Prostate gland (tissue), 2 donors: Measurements from ENCODE around the gene NACAD. TPM values are rescaled to one million over a fixed set of nuclear protein-coding genes. Genes with fewer than 3 reads are reported as not detected.
"Not testable (repeated sequence)": the region's sequence is repeated elsewhere in the genome, so short reads cannot be mapped to it uniquely, and the experiment has no call there.

Experiments
- DNase-seq: peaks from one replicate; pipeline ENCODE4 v3.0.0-alpha.2; 2019; ENCODE audit warnings: low spot score
- H3K27ac ChIP-seq, 2 donors: fragments of 200-600 bp; sonication (generic); 2 replicates each; pipeline ENCODE4 v1.5.1; 2017 to 2019
- H3K27me3 ChIP-seq: fragments of 200-600 bp; sonication (generic); replicated peaks from 2 replicates; pipeline ENCODE4 v1.5.1; 2019; ENCODE audit not compliant: insufficient read depth
- H3K36me3 ChIP-seq, 2 donors: fragments of 200-600 bp; sonication (generic); 1 replicate in 1 of 2; 2 replicates in 1 of 2; pipeline versions ENCODE4 v1.5.1 to v1.8.1; 2017 to 2019
- H3K4me1 ChIP-seq: fragments of 200-600 bp; sonication (generic); replicated peaks from 2 replicates; pipeline ENCODE4 v1.5.1; 2019
- H3K4me3 ChIP-seq, 2 donors: fragments of 200-600 bp; sonication (generic); 2 replicates each; pipeline ENCODE4 v1.5.1; 2017 to 2019
- H3K9me3 ChIP-seq: fragments of 200-600 bp; sonication (generic); 2 replicates; pipeline ENCODE4 v1.5.1; 2017
- POLR2A ChIP-seq: fragments of 450-650 bp; IDR thresholded peaks from one replicate; pipeline ENCODE4 v1.6.1; 2016; ENCODE audit warnings: antibody characterized with exemption, mild to moderate bottlenecking
- POLR2AphosphoS5 ChIP-seq: sonication (generic); formaldehyde crosslinking; IDR thresholded peaks from one replicate; pipeline ENCODE4 v1.6.1; 2017; ENCODE audit warnings: antibody characterized with exemption
- WGBS: methylation state at CpG from one replicate; pipeline ENCODE4 v1.1.5; 2018; 5-methylcytosine and 5-hydroxymethylcytosine counted together
- intact Hi-C: fragments of 100-400 bp; cut with DNase I; formaldehyde crosslinking; loops from one replicate; pipeline ENCODE4 v1.14.2; 2022
- total RNA-seq, 2 donors: library from RNA; depleted of rRNA; stranded (reverse); fragments of >200 nt; gene quantifications; one replicate each; pipeline ENCODE4 v1.1.0, GENCODE V29; 2016
- TF ChIP-seq, protein P1 (sequence below), 4 experiments: fragments of 200-600 bp in 2 of 4; fragments of 450-650 bp in 2 of 4; sonication (generic) in 2 of 4; IDR thresholded peaks; 1 replicate in 3 of 4; 2 replicates in 1 of 4; pipeline ENCODE4 v1.5.1; 2016 to 2019; ENCODE audit warnings: antibody characterized with exemption in 4 of 4, mild to moderate bottlenecking in 2 of 4, moderate library complexity in 2 of 4

The NACAD gene
- total RNA-seq, 2 donors from 2014 or later = 3.5 to 10.3 TPM

- H3K27ac ChIP-seq = no peak overlapping the region
- H3K27me3 ChIP-seq = no peaks in the 10 kb centered on the region
- H3K4me1 ChIP-seq = no peaks in the 10 kb centered on the region
- TF ChIP-seq, protein P1, sequence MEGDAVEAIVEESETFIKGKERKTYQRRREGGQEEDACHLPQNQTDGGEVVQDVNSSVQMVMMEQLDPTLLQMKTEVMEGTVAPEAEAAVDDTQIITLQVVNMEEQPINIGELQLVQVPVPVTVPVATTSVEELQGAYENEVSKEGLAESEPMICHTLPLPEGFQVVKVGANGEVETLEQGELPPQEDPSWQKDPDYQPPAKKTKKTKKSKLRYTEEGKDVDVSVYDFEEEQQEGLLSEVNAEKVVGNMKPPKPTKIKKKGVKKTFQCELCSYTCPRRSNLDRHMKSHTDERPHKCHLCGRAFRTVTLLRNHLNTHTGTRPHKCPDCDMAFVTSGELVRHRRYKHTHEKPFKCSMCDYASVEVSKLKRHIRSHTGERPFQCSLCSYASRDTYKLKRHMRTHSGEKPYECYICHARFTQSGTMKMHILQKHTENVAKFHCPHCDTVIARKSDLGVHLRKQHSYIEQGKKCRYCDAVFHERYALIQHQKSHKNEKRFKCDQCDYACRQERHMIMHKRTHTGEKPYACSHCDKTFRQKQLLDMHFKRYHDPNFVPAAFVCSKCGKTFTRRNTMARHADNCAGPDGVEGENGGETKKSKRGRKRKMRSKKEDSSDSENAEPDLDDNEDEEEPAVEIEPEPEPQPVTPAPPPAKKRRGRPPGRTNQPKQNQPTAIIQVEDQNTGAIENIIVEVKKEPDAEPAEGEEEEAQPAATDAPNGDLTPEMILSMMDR (IDR thresholded peaks at IDR 0.05) = no peak
- TF ChIP-seq POLR2A (no peak), POLR2AphosphoS5 (no peak)
- no peaks in the 10 kb centered on the region for H3K36me3 ChIP-seq
- 37% methylated on average over 6 of the region's 6 CpGs for WGBS
- DNase-seq = peak; percentile 14
- H3K9me3 ChIP-seq = no peaks in the 10 kb centered on the region
- intact Hi-C loops = no loop called here
- H3K4me3 ChIP-seq = no peak overlapping the region
Observed at GRCh38 chr7:45035893-45036292, 52.9 kb downstream of the NACAD start.

DNA sequence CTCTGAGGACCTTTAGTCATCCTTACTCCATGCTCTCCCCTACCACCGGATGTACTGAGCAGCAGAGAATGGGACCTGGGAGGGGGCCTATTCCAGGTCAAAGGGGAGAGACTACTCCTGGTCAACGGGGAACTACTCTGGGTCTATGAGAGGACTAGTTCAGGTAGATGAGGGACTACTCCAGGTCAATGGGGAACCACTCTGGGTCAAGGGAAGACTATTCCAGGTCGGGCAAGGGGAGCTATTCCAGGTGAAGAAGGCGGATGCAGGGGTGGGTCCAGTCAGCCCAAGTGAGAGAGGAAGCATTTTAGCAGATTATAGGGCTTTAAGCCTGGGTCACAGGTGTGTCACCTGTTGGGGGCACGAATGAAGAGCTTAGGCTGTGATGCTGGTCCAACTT is 53.4 kb downstream of the NACAD start:
- DNase-seq = no peak
- intact Hi-C loops = no loop called here
- 86% methylated on average over 5 of the region's 5 CpGs for WGBS

GRCh38 chr7:45034710-45035109 is 54.1 kb downstream of the NACAD start:
- H3K27me3 ChIP-seq, H3K4me1 ChIP-seq, H3K9me3 ChIP-seq, DNase-seq, intact Hi-C loops, H3K27ac ChIP-seq, H3K36me3 ChIP-seq, H3K4me3 ChIP-seq: not testable (repeated sequence)
- 91% methylated on average over 5 of the region's 5 CpGs for WGBS

More for the DNA sequence above, 53.4 kb downstream of the NACAD start:
- TF ChIP-seq, protein P1 (IDR thresholded peaks at IDR 0.05) = no peak
- TF ChIP-seq POLR2A (no peak), POLR2AphosphoS5 (no peak)
- Histone ChIP-seq H3K4me3 (no peak overlapping the region), H3K36me3 (no peaks in the 10 kb centered on the region), H3K4me1 (no peaks in the 10 kb centered on the region), H3K9me3 (no peaks in the 10 kb centered on the region), H3K27me3 (no peaks in the 10 kb centered on the region), H3K27ac (no peak overlapping the region)

DNA sequence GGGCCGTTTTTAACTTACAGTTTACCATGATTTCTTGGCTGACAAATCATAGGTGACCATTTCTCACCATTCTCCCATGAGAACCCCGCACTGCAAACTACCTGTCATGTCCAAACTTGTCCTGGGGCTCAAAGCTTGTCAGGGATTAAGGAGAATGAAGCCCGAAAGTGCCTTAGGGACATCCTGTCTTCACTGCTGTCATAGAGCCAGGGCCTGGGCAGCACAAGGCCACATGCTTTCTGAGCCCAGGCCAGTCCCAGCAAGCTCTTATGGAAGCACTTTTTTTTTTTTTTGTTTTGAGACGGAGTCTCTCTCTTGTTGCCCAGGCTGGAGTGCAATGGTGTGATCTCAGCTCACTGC is 54.9 kb downstream of the NACAD start:
- Histone ChIP-seq H3K27me3 (no peaks in the 10 kb centered on the region), H3K27ac (no peak overlapping the region), H3K36me3 (no peaks in the 10 kb centered on the region), H3K4me1 (no peaks in the 10 kb centered on the region), H3K4me3 (no peak overlapping the region), H3K9me3 (no peaks in the 10 kb centered on the region)
- intact Hi-C loops = no loop called here
- 30% methylated on average over 4 of the region's 4 CpGs for WGBS
- TF ChIP-seq, protein P1 (IDR thresholded peaks at IDR 0.05) = no peak
- peak; percentile 70 for TF ChIP-seq POLR2AphosphoS5
- DNase-seq = peak; percentile 80

GRCh38 chr7:45033261-45033930 is 55.4 kb downstream of the NACAD start:
- no peaks in the 10 kb centered on the region for H3K9me3 ChIP-seq
- H3K36me3 ChIP-seq = no peaks in the 10 kb centered on the region
- H3K4me1 ChIP-seq = no peaks in the 10 kb centered on the region
- H3K4me3 ChIP-seq = no peak overlapping the region
- TF ChIP-seq, protein P1 (IDR thresholded peaks at IDR 0.05) = no peak
- TF ChIP-seq POLR2AphosphoS5 (no peak), POLR2A (no peak)
- DNase-seq = no peak
- intact Hi-C loops = no loop called here
- H3K27ac ChIP-seq = peak overlapping the region in 1 of 2 donors; percentile 18
- 53% methylated on average over 1 of the region's 1 CpG for WGBS
- no peaks in the 10 kb centered on the region for H3K27me3 ChIP-seq
